Activated CD4-positive, alpha-beta T cell treated with anti-CD3 and anti-CD28 coated beads for 4 hours (primary cell): ENCODE data around the gene MARK1.

Source experiments
- DNase-seq, 2 donors: peaks; one replicate each; pipeline ENCODE4 v3.0.0-alpha.2; 2020

Gene MARK1

GRCh38 chr1:220692436-220693228, 164.7 kb downstream of the MARK1 start:
- DNase-seq, result no peak

- no peak for DNase-seq
These were observed 167.0 kb downstream of the MARK1 start for GRCh38 chr1:220694866-220695382.

GRCh38 chr1:220695426-220695825, 167.5 kb downstream of the MARK1 start:
- DNase-seq, result no peak

GRCh38 chr1:220696226-220696862, 168.4 kb downstream of the MARK1 start:
- DNase-seq, result no peak

- no peak for DNase-seq
These were observed 168.9 kb downstream of the MARK1 start for GRCh38 chr1:220696863-220697231.

GRCh38 chr1:220697326-220697725, 169.4 kb downstream of the MARK1 start:
- DNase-seq, result no peak

GRCh38 chr1:220698607-220699016, 170.7 kb downstream of the MARK1 start:
- DNase-seq, result no peak

GRCh38 chr1:220699044-220699443, 171.1 kb downstream of the MARK1 start:
- no peak for DNase-seq

- no peak for DNase-seq
These were observed 172.7 kb downstream of the MARK1 start for GRCh38 chr1:220700556-220701179.

- DNase-seq, result no peak
These were observed 174.0 kb downstream of the MARK1 start for GRCh38 chr1:220701974-220702373.

- no peak for DNase-seq
These were observed 174.9 kb downstream of the MARK1 start for GRCh38 chr1:220702733-220703270.

- no peak for DNase-seq
These were observed 175.4 kb downstream of the MARK1 start for GRCh38 chr1:220703305-220703704.

GRCh38 chr1:220705782-220706181, 177.8 kb downstream of the MARK1 start:
- no peak for DNase-seq

- DNase-seq, result no peak
These were observed 178.5 kb downstream of the MARK1 start for GRCh38 chr1:220706480-220706879.

- no peak for DNase-seq
These were observed 179.2 kb downstream of the MARK1 start for GRCh38 chr1:220707160-220707559.

GRCh38 chr1:220708244-220708643, 180.3 kb downstream of the MARK1 start:
- DNase-seq, result no peak

GRCh38 chr1:220708936-220709801, 181.2 kb downstream of the MARK1 start:
- DNase-seq, result no peak

- no peak for DNase-seq
These were observed 182.4 kb downstream of the MARK1 start for GRCh38 chr1:220710333-220710732.

- no peak for DNase-seq
These were observed 183.3 kb downstream of the MARK1 start for GRCh38 chr1:220711056-220711809.
